BLaER1 treated with 17β-estradiol and CSF1 and Interleukin-3, amounts not matched to agents 10 nM and 100 nM (cell line): Measurements from ENCODE around the gene RELB.
"Not testable (repeated sequence)": the region's sequence is repeated elsewhere in the genome, so short reads cannot be mapped to it uniquely, and the experiment has no call there.

ENCODE experiments used
- H3K27ac ChIP-seq, 11 experiments: shearing (Covaris generic); formaldehyde crosslinking; 2 replicates each; pipeline ENCODE4 v1.8.1; 2022
- H3K27me3 ChIP-seq, 11 experiments: shearing (Covaris generic); formaldehyde crosslinking; 2 replicates each; pipeline ENCODE4 v1.8.1; 2022
- H3K36me3 ChIP-seq, 11 experiments: shearing (Covaris generic); formaldehyde crosslinking; 2 replicates each; pipeline ENCODE4 v1.8.1; 2022
- H3K4me1 ChIP-seq, 10 experiments: shearing (Covaris generic); formaldehyde crosslinking; 2 replicates each; pipeline ENCODE4 v1.8.1; 2022
- H3K4me2 ChIP-seq, 11 experiments: shearing (Covaris generic); formaldehyde crosslinking; 2 replicates each; pipeline ENCODE4 v1.8.1; 2022
- H3K4me3 ChIP-seq, 10 experiments: shearing (Covaris generic); formaldehyde crosslinking; 2 replicates each; pipeline ENCODE4 v1.8.1; 2022
- H3K9ac ChIP-seq, 11 experiments: shearing (Covaris generic); formaldehyde crosslinking; 2 replicates each; pipeline ENCODE4 v1.8.1; 2022
- H3K9me3 ChIP-seq, 11 experiments: shearing (Covaris generic); formaldehyde crosslinking; replicated peaks in 1 of 11; 2 replicates each; pipeline ENCODE4 v1.8.1; 2022
- H4K20me1 ChIP-seq, 11 experiments: shearing (Covaris generic); formaldehyde crosslinking; 2 replicates each; pipeline ENCODE4 v1.8.1; 2022
- Cebpa-rat ChIP-seq, 11 experiments: shearing (Covaris generic); IDR thresholded peaks; 2 replicates each; pipeline ENCODE4 v1.8.1; 2022

The RELB gene

DNA sequence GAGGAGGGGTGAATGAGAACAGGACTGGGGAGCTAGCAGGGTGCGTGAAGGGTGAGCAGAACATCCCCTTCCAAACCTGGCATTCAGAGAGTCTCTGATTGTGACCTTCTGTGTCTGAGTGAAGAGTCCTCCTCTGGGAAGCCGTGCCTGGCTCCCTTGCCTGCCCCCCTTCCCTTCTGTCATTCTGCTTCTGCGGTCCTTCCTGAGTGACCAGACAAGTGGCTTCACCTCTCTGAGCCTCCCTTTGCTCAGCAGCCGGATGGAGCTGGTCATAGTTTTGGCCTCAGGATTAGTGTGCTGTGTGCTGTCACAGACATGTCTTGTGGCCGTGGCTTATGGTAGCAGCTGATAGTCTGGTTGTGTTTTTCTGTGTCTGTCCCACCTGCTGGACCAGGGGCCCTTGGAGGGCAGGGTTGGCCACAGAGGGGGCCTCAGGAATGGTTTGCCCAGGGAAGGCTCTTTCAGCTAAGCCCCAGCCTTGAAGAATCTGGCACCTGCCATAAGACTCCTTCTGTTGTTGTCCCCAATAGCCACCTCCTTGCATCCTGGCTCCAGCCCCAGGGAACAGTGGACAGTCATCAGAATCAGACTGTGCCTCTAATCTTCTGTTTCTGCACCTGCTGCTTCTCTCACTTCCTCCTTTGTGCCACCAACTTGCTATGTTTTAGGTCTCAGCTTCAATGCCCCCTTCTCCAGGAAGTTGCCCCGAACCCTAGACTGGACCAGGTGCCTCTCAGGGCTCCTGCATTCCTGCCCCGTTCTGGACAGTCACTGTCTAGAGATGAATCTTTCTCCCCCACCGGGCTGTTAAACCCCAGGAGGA is 40.1 kb upstream of the RELB start:
- Histone ChIP-seq H3K9me3 (no peaks in the 10 kb centered on the region), H3K36me3 (peaks cover 56 to 87% (median 71%) of the 10 kb centered on the region in 11 experiments), H4K20me1 (peaks cover 58 to 85% (median 68%) of the 10 kb centered on the region in 11 experiments), H3K4me1 (peaks cover 37 to 56% (median 50%) of the 10 kb centered on the region in 10 experiments), H3K27me3 (no peaks in the 10 kb centered on the region), H3K27ac (no peak overlapping the region), H3K4me2 (peak overlapping the region in 8 of 11 experiments; percentile 2 to 57 (median 40); a peak in 8 of 22 replicates), H3K9ac (peak overlapping the region; percentile 2 to 99 (median 58); a peak in 19 of 22 replicates), H3K4me3 (no peak overlapping the region)
- no peak for TF ChIP-seq Cebpa-rat (IDR thresholded peaks at IDR 0.05)

DNA sequence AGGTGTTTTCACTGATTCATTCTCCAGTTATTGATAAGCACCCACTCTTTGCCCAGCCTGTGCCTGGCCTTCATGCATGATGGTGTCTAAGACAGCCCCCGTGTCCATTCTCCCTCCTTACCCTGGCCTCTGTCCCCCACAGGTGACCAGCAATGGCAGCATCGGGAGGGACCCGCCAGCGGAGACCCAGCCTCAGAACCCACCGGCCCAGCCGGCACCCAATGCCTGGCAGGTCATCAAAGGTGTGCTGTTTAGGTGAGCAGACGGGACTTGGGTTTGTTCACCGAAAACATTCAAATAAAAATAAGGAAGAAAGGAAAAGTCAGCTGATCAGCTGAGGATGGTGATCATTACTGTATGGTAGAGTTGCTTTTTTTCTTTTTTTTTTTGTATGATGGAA is 39.4 kb upstream of the RELB start:
- Histone ChIP-seq H3K4me2 (peak overlapping the region in 2 of 11 experiments; percentile 44 to 57; a peak in 2 of 22 replicates), H3K27me3 (no peaks in the 10 kb centered on the region), H3K4me1 (peaks cover 30 to 49% (median 43%) of the 10 kb centered on the region in 10 experiments), H3K27ac (no peak overlapping the region), H3K36me3 (peaks cover 62 to 94% (median 78%) of the 10 kb centered on the region in 11 experiments), H3K4me3 (no peak overlapping the region), H4K20me1 (peaks cover 51 to 83% (median 68%) of the 10 kb centered on the region in 11 experiments), H3K9me3 (no peaks in the 10 kb centered on the region), H3K9ac (peak overlapping the region in 2 of 11 experiments; percentile 59 to 97; a peak in 1 of 22 replicates)
- TF ChIP-seq Cebpa-rat (IDR thresholded peaks at IDR 0.05): no peak

DNA sequence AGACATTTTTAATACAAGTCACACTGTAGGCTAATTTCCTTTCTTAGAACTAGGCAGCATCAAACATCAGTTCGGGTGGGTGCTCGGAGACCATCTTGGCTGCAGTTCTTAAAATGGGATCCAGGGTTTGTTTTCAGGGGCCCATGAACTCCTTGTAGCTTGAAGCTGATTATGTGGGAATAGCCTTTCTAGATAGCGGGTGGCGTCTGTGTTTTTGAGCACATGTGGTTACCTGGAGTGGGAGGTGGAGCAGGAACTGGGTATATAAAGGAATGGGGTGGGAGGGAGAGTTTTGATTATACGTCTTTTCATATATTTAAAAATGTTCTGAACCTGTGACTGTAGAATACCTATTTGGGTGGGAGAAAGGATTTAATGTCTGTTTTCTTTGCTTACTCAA is 33.1 kb upstream of the RELB start:
- Histone ChIP-seq H4K20me1 (peaks cover 23 to 73% (median 46%) of the 10 kb centered on the region in 11 experiments; a peak in 19 of 22 replicates), H3K4me2 (no peak overlapping the region), H3K36me3 (peaks cover 74 to 99% (median 85%) of the 10 kb centered on the region in 11 experiments), H3K27ac (no peak overlapping the region), H3K4me1 (peaks cover 0 to 2% (median 0%) of the 10 kb centered on the region in 10 experiments; a peak in 2 of 20 replicates), H3K9me3 (no peaks in the 10 kb centered on the region), H3K4me3 (no peak overlapping the region), H3K9ac (peak overlapping the region in 1 of 11 experiments; percentile 13; a peak in 1 of 22 replicates), H3K27me3 (no peaks in the 10 kb centered on the region)
- TF ChIP-seq Cebpa-rat (IDR thresholded peaks at IDR 0.05): no peak

DNA sequence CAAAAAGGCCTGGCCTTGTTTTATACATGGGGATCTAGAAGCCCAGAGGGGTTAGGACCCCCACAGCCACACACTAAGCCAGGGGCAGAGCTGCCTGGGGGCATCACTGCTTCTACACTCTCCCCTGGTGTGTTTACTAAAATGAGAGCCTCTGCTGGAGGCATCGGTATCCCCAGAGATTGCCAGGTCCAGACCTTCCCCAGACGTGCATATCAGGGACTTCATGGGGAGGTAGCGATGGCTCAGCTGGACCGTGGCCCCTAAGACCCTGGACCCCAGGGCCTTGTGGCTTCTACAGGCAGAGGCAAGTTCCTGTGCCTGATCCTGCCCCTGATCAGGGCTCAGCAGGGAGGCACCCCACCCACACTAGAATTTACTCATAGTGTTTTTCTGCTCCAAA is 32.6 kb upstream of the RELB start:
- Histone ChIP-seq H3K4me1 (peaks cover 0 to 5% (median 0%) of the 10 kb centered on the region in 10 experiments; a peak in 2 of 20 replicates), H3K4me2 (no peak overlapping the region), H3K36me3 (peaks cover 77 to 99% (median 90%) of the 10 kb centered on the region in 11 experiments), H3K9ac (peak overlapping the region in 3 of 11 experiments; percentile 13 to 21 (median 16); a peak in 4 of 22 replicates), H4K20me1 (peaks cover 23 to 77% (median 50%) of the 10 kb centered on the region in 11 experiments; a peak in 19 of 22 replicates), H3K27ac (no peak overlapping the region), H3K4me3 (no peak overlapping the region), H3K9me3 (no peaks in the 10 kb centered on the region), H3K27me3 (no peaks in the 10 kb centered on the region)
- TF ChIP-seq Cebpa-rat (IDR thresholded peaks at IDR 0.05): no peak

DNA sequence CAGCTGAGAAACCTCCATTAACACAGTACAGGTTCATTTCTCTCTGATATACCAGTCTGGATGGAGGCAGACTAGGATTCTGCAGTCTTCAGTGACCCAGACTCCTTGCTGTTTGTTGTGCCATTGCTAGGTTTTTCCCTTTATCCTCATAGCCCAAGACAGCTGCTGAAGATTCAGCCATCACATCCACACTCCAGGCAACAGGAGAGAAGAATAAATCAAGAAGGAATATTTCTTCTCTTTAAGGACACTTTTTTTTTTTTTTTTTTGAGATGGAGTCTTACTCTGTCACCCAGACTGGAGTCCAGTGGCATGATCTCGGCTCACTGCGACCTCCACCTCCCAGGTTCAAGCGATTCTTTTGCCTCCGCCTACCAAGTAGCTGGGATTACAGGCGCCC is 31.8 kb upstream of the RELB start:
- H3K9ac ChIP-seq: no peak overlapping the region
- H4K20me1 ChIP-seq: peaks cover 23 to 77% (median 50%) of the 10 kb centered on the region in 11 experiments; a peak in 20 of 22 replicates
- no peak overlapping the region for H3K4me2 ChIP-seq
- peaks cover 0 to 5% (median 0%) of the 10 kb centered on the region in 10 experiments; a peak in 2 of 20 replicates for H3K4me1 ChIP-seq
- H3K27me3 ChIP-seq: no peaks in the 10 kb centered on the region
- no peak overlapping the region for H3K27ac ChIP-seq
- H3K9me3 ChIP-seq: no peaks in the 10 kb centered on the region
- peaks cover 77 to 99% (median 90%) of the 10 kb centered on the region in 11 experiments for H3K36me3 ChIP-seq
- H3K4me3 ChIP-seq: no peak overlapping the region
- no peak for TF ChIP-seq Cebpa-rat (IDR thresholded peaks at IDR 0.05)

DNA sequence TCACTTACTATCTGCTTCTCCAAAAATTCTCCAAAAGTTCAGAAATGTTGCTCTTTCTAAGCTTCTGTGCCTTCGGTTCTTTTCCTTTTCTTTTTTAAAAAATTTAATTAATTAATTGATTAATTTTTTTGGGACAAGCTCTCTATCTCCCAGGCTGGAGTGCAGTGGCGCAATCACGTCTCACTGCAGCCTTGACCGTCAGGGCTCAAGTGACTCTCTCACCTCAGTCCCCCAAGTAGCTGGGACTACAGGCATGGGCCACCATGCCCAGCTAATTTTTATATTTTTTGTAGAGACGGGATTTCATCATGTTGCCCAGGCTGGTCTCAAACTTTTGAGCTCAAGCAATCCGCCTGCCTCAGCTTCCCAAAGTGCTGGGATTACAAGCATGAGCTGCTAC is 29.8 kb upstream of the RELB start:
- H3K4me3 ChIP-seq, H3K27me3 ChIP-seq, H3K9me3 ChIP-seq, H3K4me1 ChIP-seq, H3K9ac ChIP-seq, H3K4me2 ChIP-seq, H3K27ac ChIP-seq: not testable (repeated sequence)
- peaks cover 23 to 78% (median 43%) of the 10 kb centered on the region in 11 experiments; a peak in 20 of 22 replicates for H4K20me1 ChIP-seq
- peaks cover 78 to 99% (median 90%) of the 10 kb centered on the region in 11 experiments for H3K36me3 ChIP-seq

DNA sequence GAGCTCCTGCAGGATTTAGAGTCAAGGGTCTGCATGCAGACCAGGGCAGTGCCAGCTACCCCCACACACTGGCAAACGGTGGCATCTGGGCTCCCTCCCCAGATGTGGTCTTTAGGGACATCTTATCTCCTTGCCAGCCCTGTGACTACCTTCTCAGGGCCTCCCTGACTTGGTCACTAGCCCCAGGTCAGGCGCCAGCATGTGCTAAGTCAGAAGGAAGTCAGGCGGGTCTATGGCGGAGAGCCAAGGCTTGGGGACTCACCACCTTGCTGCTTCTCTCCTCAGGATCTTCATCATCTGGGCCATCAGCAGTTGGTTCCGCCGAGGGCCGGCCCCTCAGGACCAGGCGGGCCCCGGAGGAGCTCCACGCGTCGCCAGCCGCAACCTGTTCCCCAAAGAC is 28.5 kb upstream of the RELB start:
- Histone ChIP-seq H3K4me2 (no peak overlapping the region), H3K4me3 (no peak overlapping the region), H3K9me3 (no peaks in the 10 kb centered on the region), H3K27ac (no peak overlapping the region), H3K9ac (peak overlapping the region in 5 of 11 experiments; percentile 15 to 40 (median 31); a peak in 3 of 22 replicates), H3K4me1 (peaks cover 0 to 5% (median 0%) of the 10 kb centered on the region in 10 experiments; a peak in 2 of 20 replicates), H4K20me1 (peaks cover 23 to 80% (median 40%) of the 10 kb centered on the region in 11 experiments; a peak in 20 of 22 replicates), H3K27me3 (no peaks in the 10 kb centered on the region), H3K36me3 (peaks cover 81 to 99% (median 90%) of the 10 kb centered on the region in 11 experiments)
- no peak for TF ChIP-seq Cebpa-rat (IDR thresholded peaks at IDR 0.05)

DNA sequence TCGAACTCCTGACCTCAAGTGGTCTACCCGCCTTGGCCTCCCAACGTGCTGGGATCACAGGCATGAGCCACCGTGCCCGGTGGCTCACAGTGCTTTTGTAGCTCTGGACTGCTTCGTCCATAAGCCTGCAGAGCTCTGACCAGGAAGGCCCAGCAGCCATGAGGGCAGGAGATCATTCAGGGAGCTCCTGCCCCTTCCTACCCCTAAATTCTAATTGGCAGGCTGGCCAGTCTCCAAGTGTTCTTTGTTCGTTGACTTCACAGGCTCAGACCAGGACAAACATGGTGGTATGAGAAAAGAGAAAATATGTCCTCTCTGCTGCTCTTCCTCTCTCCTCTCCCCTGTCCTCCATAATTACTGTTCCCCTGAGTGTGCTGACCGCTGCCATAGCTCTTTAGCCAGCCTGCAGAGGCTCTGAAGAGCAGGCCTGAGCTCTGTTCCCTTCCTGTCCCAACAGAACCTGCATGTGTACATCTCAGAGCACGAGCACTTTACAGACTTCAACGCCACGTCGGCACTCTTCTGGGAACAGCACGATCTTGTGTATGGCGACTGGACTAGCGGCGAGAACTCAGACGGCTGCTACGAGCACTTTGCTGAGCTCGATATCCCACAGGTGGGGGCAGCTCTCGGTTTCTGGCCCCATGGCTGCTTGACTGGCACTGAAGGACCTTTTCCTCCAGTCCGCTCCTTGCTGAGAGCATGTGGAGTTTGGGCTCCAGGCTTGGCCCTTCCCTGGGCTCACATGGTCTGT is 27.1 kb upstream of the RELB start:
- peaks cover 81 to 99% (median 90%) of the 10 kb centered on the region in 11 experiments for H3K36me3 ChIP-seq
- H3K4me2 ChIP-seq: no peak overlapping the region
- no peak overlapping the region for H3K4me3 ChIP-seq
- H3K27me3 ChIP-seq: no peaks in the 10 kb centered on the region
- no peak for TF ChIP-seq Cebpa-rat (IDR thresholded peaks at IDR 0.05)
- no peak overlapping the region; a peak in 1 of 22 replicates for H3K27ac ChIP-seq
- H3K9ac ChIP-seq: no peak overlapping the region
- H3K4me1 ChIP-seq: peaks cover 0 to 5% (median 0%) of the 10 kb centered on the region in 10 experiments; a peak in 2 of 20 replicates
- H4K20me1 ChIP-seq: peaks cover 10 to 66% (median 32%) of the 10 kb centered on the region in 11 experiments; a peak in 19 of 22 replicates
- no peaks in the 10 kb centered on the region for H3K9me3 ChIP-seq
